GM21381 (cell line): ENCODE measurements around the gene GSG1L.

Source experiments
- ATAC-seq: cut with Tn5 transposase; IDR thresholded peaks from one replicate; pipeline ENCODE4 v1.9.1; 2021; ENCODE audit warnings: mild to moderate bottlenecking, moderate library complexity; ENCODE audit not compliant: unreplicated experiment

Gene GSG1L

GRCh38 chr16:27826081-27826892 is 237.2 kb downstream of the GSG1L start:
- ATAC-seq = no peak

GRCh38 chr16:27824786-27825185 is 238.7 kb downstream of the GSG1L start:
- no peak for ATAC-seq

GRCh38 chr16:27824006-27824405 is 239.5 kb downstream of the GSG1L start:
- ATAC-seq = no peak

- ATAC-seq = no peak
These were observed 240.1 kb downstream of the GSG1L start for GRCh38 chr16:27823421-27823820.

DNA sequence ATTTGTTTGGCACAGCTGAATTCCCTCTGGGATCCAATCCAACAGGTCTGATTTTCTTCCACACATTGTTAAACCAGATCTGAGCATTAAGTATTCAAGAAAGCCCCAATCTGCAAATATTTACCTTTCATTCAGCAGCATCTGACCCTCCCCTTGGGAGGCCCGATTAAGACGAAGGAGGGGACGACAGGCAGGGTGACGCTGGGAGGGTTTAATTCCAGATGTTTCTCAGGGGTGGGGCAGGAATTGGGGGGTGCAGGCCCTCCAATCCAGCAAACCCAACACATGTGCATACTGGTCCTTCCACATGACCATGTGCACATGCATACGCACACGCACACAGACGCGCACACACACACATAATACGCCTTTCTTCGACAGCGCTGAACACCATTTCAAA is 240.5 kb downstream of the GSG1L start:
- ATAC-seq = no peak

GRCh38 chr16:27822529-27822928 is 241.0 kb downstream of the GSG1L start:
- ATAC-seq = no peak

DNA sequence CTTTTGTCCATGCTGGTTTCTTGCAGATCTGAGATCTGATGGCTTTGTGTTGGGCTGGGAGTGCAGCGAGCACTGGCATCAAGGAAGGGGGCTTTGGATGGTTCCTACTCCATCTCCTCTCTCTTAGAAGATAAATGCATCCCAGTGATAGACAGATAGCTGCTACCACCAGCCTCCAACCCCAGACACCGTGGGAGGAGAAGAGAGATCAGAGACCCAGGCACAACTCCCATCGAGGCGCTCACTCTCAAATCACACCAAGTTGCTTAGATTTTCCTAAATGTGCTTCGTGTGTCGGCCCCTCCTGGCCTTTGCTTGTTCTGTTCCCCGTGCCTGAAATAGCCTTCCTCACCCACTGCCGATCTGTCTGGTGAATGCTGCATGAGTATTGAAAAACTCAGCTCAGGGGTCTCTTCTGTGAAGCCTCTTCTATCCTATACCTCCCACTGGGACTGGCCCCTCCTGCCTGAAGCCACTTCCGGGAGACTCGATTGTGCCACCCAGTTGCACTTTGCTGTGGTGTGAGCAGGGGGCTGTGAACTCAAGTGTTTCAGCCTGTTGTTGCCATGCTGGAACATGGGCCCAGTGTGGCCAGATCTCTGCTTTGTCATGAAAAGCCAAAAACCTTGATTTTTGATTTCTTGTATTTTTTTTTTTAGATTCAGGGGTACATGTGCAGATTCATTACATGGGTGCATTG is 242.7 kb downstream of the GSG1L start:
- ATAC-seq = no peak

DNA sequence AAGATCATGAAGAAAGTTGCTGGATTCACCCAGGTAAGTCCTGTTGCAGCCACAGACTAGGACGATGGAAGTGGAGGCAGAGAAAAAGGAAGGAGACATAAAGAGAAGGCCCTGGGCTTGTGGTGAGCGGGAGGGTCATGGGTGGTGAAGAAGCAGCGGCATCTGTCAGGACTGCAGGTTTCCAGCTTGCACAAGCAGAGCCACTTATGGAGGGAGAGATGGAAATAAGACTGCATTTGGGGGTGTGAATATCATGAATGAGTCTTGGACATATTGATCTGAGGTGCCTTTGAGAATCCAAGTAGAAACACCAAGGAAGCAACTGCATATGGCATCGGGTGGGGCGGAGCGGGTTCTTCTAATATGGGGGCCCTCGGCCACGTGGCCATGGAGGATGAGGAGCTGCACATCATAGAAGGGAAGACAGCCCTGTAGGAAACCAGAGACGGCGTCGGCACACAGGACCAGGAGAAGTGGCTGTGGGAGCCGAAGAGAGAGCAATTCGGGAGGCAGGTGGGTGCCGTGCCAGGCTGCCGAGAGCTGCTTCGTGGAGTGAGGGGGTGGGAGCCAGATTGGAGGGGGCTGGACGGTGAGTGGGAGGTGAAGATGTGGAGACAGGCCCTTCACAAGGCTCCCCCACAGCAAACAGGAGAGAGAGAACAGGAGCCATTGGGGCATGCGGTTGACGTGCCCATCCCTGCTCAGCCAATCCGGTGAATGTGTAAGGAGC is 243.5 kb downstream of the GSG1L start:
- ATAC-seq = no peak

- no peak for ATAC-seq
These were observed 244.2 kb downstream of the GSG1L start for GRCh38 chr16:27819356-27819755.

DNA sequence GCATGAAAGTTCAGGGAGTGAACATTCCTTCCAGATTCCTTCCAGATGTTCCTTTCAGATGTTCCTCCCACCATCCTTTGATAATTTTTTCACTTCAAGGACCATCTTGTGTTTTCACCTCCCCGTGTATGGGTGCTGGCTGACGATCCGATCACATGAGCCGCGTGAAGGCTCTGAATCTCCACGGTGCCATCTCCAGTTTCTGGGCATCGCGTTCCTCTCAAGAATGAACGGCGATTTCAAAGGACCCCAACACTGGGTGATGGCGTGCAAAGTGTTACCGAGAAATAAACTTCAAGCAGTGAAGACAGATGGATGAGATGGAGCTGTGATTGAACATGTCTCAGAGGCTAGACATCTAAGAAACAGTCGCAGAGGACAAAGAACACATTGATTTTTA is 245.3 kb downstream of the GSG1L start:
- ATAC-seq = no peak

- ATAC-seq = no peak
These were observed 246.5 kb downstream of the GSG1L start for GRCh38 chr16:27817038-27817437.

- no peak for ATAC-seq
These were observed 247.0 kb downstream of the GSG1L start for GRCh38 chr16:27816561-27816960.

DNA sequence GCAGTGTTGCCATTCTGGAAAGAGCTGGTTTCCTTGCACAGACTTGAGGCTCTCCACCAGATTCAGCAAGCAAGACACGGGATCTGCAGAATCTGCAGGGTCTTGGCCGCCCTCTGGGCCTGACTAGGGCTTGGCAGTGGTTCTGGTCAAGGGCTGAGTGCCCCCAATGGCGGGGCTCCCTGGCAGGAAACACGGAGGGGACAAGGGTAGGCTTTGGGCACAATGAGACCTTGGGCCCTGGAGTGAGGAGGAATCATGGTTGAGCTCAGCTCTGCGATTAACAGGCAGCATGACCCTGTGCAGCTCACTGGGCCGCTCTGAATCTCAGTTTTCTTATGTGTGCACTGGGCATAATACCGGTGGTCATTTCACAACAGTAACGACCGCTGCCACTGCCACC is 249.9 kb downstream of the GSG1L start:
- no peak for ATAC-seq

DNA sequence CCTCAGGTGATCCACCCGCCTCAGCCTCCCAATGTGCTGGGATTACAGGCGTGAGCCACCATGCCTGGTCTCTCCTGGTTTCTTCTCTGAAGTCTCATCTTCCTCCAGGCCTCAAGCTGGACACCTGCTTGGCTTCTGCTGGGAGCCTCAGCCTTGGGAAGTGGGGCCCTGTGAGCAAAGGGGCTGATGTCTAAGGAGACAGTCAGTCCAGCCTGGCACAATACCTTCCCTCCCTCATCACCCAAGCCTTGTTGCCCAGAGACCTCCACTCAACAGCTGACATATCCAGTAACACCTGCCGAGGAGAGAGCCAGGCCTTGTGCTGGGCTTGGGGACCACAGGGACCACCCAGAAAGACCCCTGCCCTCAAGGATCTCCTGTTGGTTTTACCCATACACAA is 251.6 kb downstream of the GSG1L start:
- no peak for ATAC-seq

DNA sequence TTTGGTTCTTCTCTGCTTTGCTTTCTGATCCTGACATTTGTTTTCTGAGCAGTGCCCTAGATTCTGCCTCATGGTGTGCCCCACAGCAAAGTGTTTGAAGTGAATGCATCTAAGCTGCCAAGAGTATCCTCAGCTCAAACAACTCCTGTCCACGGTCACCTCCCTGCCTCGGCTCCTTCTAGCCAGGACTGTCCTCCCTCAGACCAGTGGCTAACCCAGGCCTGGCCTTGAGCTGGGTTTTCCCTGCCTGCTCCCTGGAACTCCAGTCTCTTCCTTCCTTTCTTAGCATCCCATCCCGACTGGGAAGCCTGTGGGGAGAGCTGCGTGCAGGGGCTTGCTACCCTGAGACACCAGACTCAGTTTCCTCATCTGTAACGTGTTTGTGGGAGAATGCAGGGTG is 256.5 kb downstream of the GSG1L start:
- no peak for ATAC-seq

DNA sequence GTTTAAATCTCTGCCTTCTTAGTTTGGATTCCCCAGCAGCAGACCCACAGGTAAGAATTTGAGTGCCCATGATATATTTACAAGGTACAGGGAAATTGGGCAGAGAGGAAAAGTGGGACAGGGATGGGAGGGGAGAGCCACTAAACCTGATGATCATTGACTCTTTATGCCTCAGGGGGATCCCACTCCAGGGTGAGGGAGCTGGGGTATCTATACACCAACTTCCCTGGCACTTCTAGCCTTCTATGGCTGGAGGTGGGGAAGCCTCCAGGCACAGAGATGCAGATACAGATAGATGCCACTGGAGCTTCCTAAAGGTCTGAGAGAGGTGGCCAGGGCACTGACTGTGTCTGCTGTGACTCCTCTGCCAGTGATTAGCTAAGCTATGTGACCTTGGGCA is 257.1 kb downstream of the GSG1L start:
- ATAC-seq = no peak

DNA sequence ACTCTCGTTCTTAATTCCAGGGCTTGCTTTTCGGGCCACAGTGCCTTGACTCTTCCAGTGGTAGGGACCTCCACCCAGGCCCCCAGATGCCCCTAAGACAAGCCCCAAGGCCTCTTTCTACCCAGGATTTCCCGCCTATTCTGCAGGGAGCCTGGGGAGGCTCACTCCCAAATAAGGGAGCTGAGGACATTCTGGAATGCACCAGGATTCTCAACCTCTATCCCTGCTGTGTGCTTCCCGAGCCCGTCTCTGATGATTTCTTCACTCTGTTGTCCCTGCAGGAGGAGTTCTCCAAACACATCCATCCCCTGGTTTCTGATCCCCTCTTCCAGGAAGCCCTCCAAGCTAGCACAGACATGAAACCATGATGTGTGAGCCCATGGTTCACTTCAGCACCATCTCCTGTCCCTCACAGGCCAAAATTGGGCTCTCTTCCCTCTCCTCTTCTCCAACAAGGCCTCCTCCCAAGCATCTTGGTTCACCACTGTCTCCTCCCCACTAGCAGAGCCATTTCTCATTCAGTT is 257.6 kb downstream of the GSG1L start:
- no peak for ATAC-seq

DNA sequence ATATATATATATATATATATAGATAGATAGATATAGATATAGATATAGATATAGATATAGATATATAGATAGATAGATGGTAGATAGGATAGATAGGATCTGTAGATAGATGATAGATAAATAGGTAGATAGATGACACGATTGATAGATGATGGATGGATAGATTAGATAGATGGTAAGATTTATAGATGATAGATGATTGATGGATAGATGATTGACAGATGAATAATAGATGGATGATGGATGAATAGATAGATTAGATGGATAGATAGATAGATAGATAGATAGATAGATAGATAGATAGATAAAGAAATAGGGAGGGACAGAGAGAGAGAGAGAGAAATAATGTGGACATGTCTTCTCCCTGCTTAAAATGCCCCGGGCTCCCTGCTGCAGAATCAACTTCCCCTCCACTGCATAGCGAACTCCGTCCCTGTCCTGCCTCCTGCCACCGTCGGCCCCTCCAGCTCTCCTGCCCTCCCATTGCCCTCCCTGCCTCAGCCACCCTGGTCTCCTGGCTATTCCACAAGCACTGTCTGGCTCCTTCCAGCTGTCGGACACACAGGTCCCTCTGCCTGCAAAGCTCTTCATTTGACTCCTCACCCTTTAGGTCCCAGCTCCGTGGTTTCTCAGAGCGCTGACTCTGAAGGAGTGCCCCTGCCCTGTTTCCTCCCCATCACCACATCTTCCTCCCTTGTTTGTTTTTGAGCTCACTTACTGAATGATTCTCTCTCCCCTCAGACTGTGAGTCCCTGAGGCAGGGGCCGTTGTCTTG is 259.6 kb downstream of the GSG1L start:
- no peak for ATAC-seq

DNA sequence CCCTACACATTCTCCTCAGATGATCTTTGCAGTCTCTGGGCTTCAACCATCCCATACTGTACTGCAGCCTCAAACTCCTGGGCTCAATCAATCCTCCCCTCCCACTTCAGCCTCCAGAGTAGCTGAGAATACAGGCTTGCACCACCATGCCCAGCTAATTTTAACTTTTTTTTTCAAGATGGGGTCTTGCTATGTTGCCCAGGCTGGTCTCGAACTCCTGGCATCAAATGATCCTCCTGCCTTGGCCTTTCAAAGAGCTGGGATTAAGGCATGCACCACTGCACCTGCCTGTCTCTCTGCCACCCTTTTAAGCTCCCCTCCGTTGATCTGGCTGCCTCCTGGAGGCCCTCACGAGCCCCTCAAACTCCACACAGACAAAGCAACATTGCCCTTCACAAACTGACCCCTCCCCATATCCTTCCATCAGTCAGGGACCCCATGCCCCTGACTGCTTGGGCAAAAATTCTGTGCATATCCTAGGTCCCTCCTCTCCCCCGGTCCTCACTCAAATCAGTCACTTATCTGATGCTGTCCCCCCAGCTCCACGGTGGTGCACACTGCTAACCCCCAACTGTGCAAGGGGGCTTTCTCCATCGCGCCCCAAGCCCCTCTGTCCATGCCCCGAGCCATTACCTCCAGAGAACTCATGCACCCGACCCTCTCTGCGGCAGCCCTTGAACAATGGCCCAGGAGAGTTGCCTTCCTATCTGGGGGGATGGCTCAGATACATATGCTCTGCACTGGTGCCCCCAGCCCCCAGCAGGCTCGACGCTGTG is 260.7 kb downstream of the GSG1L start:
- ATAC-seq = no peak
